DND-41 (cell line): Measurements from ENCODE around the gene DIABLO.
"Not testable (repeated sequence)": the region's sequence is repeated elsewhere in the genome, so short reads cannot be mapped to it uniquely, and the experiment has no call there.

Source experiments
- CTCF ChIP-seq: IDR thresholded peaks from 2 replicates; pipeline ENCODE4 v1.5.1; 2012; ENCODE audit warnings: borderline replicate concordance, low read length, moderate library complexity, mild to moderate bottlenecking; ENCODE audit not compliant: poor library complexity, severe bottlenecking; ENCODE audit errors: extremely low read depth
- EZH2 ChIP-seq: IDR thresholded peaks from 3 replicates; pipeline ENCODE4 v1.6.1; 2012; ENCODE audit warnings: borderline replicate concordance, low read depth, mild to moderate bottlenecking, moderate library complexity, low read length, inconsistent platforms; ENCODE audit not compliant: severe bottlenecking

- TF ChIP-seq CTCF, EZH2: not testable (repeated sequence)
These were observed 49.4 kb downstream of the DIABLO start for GRCh38 chr12:122176473-122176872.
